ENCODE data around the gene SCARB2. TPM values are rescaled to one million over a fixed set of nuclear protein-coding genes. Genes with fewer than 3 reads are reported as not detected.
"Not testable (repeated sequence)": the region's sequence is repeated elsewhere in the genome, so short reads cannot be mapped to it uniquely, and the experiment has no call there.

The SCARB2 gene, protein sequence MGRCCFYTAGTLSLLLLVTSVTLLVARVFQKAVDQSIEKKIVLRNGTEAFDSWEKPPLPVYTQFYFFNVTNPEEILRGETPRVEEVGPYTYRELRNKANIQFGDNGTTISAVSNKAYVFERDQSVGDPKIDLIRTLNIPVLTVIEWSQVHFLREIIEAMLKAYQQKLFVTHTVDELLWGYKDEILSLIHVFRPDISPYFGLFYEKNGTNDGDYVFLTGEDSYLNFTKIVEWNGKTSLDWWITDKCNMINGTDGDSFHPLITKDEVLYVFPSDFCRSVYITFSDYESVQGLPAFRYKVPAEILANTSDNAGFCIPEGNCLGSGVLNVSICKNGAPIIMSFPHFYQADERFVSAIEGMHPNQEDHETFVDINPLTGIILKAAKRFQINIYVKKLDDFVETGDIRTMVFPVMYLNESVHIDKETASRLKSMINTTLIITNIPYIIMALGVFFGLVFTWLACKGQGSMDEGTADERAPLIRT
- total RNA-seq, result 228 TPM

DNA sequence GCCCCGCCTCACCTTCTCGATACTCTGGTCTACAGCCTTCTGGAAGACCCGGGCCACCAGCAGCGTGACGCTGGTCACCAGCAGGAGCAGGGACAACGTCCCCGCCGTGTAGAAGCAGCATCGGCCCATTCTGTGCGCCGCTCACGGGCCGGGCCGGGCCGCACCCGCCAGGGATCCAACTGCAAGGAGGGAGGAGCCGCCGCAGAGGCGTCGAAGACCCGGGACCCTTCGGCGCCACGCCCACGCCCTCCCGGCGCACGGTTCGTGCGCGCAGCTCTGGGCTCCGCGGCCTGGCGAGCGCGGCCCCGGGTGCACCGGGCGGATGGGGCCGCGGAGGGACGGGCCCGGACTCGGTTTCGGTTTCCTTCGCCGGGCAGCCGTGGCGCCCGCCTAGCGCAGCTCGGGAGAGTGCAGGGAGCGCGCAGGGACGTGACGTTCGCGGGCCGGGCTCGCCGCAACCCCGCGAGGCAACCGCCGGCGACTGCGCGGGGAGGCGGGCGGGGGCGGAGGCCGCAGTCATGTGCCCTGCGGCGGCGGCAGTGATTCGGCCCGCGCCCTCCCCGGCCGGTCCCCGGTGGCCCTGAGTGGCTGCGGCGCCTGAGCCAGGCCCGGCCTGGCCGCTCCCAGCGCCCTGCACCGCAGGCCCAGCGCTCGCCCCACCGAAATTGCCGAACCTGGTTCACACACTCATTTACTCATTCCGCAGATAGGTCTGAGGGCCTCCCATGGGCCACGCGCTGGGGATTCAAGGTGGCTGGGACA, at the start of gene SCARB2:
TSS of gene SCARB2 (minus strand) at position 410 of the 762 bp plus-strand sequence. CDS start at position 129, 281 bp downstream.
- DNase-seq (ENCODE audit: low spot score), result peak; percentile 87

DNA sequence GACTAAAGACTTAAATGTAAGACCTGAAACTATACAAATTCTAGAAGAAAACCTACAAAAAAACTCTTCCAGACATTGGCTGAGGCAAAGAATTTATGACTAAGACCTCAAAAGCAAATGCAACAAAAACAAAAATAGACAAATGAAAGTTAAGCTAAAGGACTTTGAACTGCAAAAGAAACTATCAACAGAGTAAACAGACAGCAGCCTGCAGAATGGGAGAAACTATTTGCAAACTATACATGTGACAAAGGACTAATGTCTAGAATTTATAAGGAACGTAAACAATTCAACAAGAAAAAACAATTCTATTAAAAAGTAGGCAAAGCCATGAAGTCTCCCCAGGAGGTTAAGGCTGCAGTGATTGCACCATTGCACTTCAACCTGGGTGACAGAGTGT, 46.9 kb upstream of the SCARB2 start:
- DNase-seq (ENCODE audit: low spot score), result no peak

DNA sequence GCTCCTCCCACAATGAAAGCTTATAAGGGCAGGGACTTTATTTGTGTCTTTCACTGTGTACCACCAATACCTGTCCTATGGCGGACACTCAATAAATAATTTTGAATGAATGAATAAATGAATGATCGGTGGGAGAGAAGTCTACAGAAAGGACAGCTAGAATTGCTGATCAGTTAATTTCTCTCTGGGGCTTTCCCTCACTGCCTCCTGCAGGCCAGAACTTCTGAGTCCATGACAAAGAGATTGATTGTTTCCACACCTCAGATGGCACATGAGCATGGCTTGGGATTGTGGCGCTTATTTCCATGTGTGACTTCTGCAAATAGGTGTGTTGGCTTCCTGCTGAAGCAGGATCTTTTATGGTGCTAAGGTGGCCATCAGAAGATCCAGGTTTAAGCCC, 44.2 kb upstream of the SCARB2 start:
- no peak for DNase-seq (ENCODE audit: low spot score)

DNA sequence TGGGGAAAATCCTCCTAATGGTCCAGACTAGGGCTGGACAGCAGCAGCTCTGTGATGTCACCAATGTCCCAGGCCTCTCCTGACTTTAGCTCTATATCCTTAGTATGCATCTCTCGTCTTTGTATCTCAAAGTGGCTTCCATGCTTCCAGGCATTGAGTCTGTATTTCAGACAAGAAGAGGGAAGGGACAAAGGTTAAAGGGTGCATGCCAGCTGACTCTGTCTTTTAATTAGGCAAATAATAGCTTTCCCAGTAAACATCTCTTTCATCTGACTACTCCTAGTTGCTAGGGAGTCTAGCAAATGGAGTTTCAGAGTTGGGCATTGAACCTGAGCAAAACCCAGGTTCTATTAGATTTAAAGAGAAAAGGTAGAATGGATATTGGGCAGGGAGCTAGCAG, 43.3 kb upstream of the SCARB2 start:
- DNase-seq (ENCODE audit: low spot score), result no peak

DNA sequence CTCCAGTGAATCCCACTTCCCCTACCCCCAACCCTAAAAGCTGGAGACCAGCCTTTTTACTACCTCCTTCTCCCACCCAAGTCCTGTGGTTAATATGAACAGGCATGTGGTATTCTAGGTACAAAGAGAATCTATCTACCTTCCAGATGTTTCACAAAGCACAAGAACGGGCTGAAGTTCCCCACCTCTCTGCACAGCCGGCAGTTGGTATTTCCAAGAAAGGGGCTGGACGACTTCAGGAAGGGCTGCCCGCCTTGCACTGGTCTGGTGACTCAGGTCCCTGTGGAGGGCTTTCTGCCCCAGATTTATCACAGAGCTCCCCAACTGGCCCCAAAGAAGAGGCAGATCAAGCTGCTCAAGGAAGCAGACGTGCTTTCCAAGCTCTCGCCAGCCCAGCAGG, 42.4 kb upstream of the SCARB2 start:
- no peak for DNase-seq (ENCODE audit: low spot score)

DNA sequence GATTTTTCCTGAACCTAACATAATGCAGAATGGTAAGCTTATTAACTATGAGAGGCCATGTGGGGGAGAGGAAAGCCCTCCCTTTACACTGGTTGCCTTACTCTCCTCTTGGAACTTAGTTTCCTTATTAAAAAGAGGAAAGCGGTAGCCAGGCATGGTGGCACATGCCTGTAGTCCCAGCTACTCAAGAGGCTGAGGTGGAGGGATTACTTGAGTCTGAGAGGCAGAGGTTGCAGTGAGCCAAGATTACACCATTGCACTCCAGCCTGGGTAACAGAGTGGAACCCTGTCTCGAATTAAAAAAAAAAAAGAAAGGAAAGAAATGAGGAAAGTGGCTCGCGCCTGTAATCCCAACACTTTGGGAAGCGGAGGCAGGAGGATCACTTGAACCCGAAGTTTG, 39.9 kb upstream of the SCARB2 start:
- DNase-seq (ENCODE audit: low spot score), result no peak

DNA sequence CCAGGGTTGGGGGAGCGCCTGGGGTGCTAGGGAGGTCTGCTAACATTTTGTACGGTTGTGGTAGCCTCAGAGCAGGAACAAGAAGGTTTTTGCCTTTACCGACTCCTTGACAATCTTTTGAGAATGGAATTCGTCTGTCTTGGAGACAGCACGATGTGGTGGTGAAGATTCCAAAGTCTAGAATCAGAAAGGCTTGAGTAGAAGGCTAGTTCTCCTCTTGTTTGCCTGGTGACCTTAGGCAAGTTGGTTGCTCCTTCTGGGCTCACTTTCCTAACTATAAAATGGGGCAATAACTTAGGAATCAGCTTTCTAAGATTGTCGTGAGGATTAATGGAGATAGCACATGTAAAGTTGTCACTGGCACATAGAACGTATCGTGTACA, 38.6 kb upstream of the SCARB2 start:
- DNase-seq (ENCODE audit: low spot score), result no peak

DNA sequence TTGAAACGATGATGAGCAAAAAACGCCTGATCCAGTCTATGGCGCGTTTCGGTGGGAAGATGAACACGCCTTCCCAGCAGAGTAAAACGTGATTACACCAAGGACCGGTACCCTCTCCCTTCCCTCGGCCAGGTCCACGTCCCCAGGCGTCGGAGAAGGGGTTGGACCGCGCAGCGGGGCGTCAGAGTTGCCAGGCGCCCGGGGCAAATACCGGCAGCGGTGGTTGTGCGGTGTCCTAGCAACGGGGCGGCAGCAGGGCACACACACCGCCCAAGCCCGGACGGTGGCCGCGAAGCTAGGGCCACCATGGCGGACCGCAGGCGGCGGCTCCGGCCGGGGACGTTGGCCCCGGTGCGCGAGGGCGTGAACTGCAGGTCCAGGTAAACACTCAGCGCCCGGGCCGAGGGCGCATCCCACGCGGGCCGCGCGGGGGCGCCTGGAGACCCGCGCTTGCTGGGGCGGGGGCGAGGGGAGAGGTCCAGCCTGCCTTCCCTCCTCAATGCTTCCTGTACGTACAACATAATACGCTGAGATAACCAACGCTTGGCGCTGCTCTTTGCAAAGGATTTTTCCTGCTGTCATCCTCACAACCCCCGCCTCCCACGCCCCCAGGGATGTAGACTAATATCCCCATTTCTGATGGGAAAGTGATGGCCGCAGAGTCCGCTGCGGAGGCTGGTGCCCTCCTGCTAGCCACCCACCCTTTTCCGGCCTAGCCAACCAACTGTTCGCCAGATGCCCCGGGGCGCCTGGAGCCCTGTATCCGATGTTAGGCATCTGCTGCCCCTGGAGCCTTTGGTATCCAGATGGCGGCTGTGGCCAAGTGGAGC, 38.0 kb upstream of the SCARB2 start, which contains the start of gene FAM47E:
TSS of gene FAM47E (plus strand) at position 281 of the 830 bp plus-strand sequence. CDS start at position 307, 26 bp downstream.
- peak; percentile 75 for DNase-seq (ENCODE audit: low spot score)

DNA sequence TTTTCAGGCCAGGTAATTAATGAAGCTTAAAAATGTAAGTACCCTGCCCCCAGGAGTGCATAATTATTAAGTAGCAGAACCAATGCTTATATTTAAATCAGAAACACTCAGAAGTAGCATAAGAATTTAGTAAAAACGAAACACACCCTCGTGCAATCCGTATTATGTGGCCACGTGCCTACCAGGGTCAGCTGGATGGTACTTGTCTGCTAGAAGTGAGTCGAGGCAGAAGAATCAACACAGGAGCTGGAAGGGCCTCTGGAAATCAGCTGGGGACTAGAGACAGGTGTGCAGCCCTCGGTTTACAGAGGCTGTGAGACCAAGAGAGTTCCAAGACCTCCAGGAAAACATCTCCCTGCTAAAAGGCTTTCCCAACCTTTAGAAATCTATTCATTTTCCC, 37.3 kb upstream of the SCARB2 start:
- no peak for DNase-seq (ENCODE audit: low spot score)

DNA sequence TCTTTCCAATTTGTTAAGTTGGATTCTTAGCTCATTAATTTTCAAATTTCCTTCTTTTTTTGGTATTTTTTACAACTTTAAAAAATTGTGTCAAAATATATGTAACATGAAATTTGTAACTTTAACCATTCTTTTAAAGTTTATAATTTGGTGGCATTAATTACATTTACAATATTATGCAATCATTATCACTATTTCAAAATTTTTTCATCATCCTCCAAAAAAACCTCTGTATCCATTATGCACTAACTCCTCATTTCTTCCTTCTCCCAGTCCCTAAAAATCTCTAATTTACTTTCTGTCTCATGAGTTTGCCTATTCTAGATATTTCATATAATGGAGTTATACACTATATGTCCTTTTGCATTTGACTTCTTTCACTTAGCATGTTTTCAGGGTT, 33.2 kb upstream of the SCARB2 start:
- no peak for DNase-seq (ENCODE audit: low spot score)

DNA sequence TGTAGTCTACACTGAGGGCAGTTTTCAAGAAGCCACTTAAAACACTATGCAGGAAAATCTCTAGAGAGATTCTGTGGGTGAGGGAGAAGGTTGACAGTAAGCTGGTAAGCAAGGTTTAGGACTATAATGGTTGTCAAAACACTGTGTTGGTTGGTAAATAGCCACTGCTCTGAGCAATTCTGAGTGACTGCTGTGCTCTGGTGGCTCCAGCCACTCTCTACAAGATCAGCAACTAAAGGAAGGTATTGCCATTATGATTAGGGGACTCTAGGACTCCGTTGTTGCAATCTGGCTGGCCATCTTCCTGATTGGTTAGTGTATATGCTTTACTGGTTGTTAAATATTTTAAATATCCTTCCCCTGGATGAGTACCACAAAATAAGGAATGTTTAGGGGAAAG, 32.4 kb upstream of the SCARB2 start:
- DNase-seq (ENCODE audit: low spot score), result no peak

DNA sequence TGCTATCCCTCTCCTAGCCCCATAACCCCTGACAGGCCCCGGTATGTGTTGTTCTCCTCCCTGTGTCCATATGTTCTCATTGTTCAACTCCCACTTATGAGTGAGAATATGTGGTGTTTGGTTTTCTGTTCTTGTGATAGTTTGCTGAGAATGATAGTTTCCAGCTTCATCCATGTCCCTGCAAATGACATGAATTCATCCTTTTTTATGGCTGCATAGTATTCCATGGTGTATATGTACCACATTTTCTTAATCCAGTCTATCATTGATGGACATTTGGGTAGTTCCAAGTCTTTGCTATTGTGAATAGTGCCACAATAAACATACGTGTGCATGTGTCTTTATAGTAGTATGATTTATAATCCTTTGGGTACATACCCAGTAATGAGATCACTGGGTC, 30.3 kb upstream of the SCARB2 start:
- DNase-seq (ENCODE audit: low spot score), result not testable (repeated sequence)

DNA sequence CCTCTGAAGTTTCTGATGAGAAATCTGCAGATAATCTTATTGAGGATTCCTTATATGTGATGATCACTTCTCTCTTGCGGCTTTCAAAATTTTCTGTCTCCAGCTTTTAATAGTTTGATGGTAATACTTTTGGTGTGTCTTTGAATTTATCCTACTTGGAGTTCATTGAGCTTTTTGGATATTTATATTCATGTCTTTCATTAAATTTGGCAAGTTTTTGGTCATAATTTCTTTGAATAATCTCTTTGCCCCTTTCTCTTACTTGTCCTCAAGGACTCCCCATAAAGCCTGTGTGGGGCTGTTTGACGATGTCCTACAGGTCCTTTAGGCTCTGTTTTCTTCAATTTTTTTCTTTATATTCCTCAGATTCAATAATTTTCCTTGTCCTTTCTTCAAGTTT, 26.6 kb upstream of the SCARB2 start:
- no peak for DNase-seq (ENCODE audit: low spot score)

DNA sequence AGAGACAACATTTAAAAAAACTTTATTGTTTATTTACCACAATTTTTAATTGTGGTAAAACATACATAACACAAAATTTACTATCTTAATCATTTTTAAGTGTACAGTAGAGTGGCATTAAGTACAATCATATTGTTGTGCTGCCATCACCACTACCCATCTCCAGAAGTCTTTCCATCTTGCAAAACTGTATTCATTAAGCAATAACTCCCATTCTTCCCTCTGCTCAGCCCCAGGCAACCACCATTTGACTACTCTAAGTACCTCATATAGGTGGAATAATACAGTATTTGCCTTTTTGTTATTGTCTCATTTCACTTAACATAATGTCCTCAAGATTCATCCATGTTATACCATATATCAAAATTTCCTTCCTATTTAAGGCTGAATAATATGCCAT, 25.1 kb upstream of the SCARB2 start:
- no peak for DNase-seq (ENCODE audit: low spot score)

DNA sequence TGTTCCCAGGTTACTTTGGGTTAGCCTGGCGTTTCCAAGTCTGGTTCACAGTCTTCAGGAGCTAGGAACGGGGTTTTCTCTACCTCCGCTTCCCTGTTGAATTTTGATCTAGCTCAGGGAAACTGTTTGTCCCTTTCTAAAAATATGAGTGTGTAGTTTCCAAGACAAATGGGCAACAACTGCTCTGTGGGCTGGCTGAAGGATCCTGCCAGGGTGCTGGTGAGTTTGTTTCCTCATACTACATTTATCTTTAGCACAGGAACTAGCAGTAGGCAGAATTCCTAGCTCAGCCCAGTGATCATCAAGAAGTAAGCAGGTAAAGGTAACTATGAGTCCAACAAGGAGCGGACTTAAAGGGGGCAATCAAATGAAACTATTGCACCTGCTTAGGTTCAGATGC, 24.6 kb upstream of the SCARB2 start:
- DNase-seq (ENCODE audit: low spot score), result no peak

DNA sequence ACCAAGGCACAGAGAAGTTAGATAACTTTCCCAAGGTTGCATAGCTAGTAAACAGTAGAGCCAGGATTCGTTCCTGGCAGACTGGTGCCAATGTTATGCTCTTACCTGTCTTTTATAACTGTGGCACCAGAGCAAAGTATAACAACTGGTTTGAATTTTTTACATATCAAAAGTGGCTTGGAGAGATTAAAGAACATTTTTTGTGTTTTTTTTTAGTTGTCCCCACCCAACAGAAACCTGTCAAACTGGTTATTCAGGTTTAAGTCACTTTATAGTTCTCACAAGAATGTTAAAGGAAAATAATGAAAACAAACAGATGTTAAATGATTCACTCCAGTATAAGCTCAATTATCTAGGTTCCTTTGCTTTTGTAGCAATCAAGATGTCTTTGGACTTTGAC, 22.3 kb upstream of the SCARB2 start:
- no peak for DNase-seq (ENCODE audit: low spot score)

DNA sequence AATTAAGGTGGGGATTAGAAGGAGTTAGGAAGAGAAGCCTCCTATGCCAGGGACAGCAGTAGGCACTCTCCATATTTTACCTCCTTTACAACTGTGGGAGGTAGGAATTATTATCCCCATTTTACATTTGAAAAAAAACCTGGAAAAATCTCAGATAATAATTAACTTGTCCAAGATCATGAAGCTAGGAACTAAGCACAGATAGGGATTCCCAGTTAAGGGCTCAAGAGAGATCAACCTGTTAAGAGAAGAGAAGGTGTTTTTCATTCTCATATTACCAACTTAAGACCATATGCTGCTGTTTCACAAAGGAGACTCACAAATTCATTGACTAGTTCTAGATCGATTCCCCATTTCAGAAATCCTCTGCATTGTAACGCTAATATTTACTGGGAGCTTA, 21.8 kb upstream of the SCARB2 start:
- DNase-seq (ENCODE audit: low spot score), result no peak

DNA sequence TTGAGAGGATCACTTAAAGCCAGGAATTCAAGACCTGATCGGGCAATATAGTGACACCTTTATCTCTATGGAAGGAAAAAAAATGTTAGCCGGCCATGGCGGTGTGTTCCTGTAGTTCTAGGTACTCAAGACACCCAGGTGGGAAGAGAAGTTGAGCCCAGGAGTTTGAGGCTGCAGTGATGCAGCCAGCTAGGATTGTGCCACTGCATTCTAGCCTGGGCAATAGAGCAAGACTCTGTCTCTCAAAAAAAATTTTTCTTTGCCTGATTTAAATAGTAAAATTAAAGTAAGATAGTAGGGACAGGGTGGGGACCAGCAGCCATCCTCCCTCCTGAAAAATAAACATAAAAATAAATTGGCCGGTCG, 21.0 kb upstream of the SCARB2 start:
- no peak for DNase-seq (ENCODE audit: low spot score)

DNA sequence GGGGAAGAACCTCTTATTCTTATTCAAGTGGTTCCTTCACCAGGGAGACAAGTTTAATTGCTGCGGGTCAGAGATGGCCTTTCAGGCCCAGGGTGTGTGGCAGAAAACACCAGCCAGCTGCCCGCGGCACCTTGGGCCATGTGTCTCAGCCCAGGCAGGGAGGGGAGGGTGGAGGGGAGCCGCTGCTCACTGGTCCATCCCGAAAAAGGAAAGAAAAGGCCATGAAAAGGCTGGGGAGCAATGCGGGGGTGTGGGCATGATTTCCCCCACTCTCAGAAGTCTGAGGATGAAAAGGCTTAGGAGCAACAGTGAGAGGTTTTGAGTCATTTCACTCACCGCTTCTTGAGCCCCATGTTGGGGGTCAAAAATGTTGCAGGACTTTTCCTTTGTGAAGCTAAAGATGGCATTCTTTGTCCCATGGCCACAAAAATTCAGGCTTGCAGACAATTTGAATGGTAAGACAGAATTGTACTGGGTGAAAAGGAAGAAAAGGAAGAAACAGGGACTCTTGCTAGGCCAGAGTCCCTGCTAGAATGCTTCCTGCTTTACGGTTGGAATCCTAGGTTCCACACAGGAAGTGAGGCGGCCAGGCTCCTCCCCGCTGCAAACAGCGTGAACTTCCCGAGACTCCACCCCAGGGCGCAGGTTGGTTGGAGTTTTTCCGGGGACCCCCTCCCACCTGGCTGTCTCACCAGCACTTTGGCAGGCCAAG, 20.5 kb upstream of the SCARB2 start:
- no peak for DNase-seq (ENCODE audit: low spot score)

DNA sequence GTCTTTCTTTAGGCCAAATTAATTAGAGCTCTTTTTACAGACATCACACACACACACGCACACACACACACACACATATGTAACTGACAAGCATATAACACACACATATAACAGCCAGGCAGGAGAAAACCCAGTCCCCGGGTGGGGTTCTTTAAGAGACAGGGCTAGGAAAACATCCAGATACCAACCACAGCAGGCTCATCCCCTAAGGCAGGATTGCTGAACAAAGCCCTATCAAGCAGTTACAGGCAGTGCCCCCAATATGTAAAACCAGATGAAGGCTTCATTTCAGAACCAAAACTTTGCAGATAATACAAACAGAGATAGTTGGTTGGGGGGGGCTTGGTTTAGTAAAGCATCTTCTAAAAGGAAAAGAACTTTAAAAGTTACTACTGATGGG, 19.9 kb upstream of the SCARB2 start:
- DNase-seq (ENCODE audit: low spot score), result no peak

DNA sequence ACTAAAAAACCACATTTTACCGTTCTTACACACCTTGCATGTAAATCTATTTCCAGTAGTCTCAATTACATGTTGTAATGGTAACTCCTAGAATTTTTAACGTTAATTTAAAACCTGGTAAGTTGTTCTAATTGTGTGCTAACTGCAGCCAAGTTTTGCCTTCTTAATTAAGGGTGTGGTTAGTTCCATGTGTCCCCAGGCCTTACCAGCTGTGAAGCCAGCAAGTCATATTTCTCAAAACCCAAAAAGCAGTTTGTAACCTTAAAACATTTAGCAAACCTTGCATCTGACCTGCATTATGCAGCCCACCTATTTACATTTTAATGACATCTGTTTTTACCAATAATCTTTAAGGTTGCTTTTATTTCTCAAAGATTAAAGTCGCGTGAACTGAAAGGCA, 19.5 kb upstream of the SCARB2 start:
- DNase-seq (ENCODE audit: low spot score), result no peak

DNA sequence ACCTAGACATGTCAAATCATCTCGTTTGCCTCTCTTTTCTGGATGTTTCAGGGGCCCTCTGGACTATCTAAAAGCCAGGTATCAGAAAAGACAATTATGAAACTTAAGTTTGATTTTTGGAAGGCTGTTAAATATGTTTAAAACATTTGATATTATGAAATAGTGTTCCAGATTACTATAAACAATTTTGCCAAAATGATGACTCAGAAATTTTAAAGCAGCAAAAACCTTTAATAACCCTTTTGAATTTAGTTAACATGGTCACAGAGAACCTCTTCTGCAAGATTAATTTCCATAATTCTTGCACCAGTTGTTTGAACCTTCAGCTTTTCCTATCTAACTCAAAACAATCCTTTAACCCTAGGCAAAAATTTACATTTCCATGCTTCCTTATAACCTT, 19.1 kb upstream of the SCARB2 start:
- no peak for DNase-seq (ENCODE audit: low spot score)
